HG03066 (cell line): ENCODE results near the gene C2orf78.

Experiments used
- ATAC-seq: cut with Tn5 transposase; IDR thresholded peaks from one replicate; pipeline ENCODE4 v1.9.1; 2021; ENCODE audit warnings: low read depth; ENCODE audit not compliant: unreplicated experiment

The C2orf78 gene

GRCh38 chr2:73837847-73838585 is 54.0 kb downstream of the C2orf78 start:
- ATAC-seq, result no peak

GRCh38 chr2:73838889-73839534 is 55.0 kb downstream of the C2orf78 start:
- ATAC-seq, result no peak

- ATAC-seq, result no peak
Observed at GRCh38 chr2:73839653-73840411, 55.8 kb downstream of the C2orf78 start.

- ATAC-seq, result no peak
Observed at GRCh38 chr2:73841912-73842738, 58.1 kb downstream of the C2orf78 start.

DNA sequence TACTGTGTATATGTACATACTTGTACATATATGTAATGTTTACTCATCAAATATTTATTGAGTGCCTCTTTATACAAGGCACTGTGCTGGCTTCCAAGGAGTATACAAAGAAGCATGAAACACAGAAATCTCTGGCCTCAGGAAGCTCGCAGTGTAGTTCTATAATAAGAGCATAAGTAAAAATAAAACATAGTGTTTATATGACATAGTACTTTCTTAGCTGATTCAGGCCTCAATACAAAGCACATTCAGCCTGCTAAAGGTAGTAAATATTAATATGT is 58.7 kb downstream of the C2orf78 start:
- ATAC-seq, result no peak

DNA sequence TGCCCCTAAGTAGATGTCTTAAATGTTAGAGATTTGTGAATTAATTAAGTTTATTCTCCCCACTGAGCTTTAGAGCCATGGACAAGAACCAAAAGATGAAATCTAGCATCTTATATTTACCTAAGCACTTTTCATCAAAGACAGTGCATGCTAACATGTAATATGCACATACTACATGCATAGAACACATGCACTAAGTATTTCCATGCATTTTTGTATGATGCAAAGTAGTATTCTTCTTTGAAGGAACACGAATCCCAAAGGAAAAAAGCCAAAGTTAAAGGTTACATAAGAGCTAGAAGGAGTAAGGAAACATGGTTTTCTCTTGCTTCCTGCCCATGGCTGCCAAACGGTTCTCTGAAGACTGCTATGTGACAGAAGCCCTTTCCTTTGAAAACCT is 60.1 kb downstream of the C2orf78 start:
- ATAC-seq, result no peak

DNA sequence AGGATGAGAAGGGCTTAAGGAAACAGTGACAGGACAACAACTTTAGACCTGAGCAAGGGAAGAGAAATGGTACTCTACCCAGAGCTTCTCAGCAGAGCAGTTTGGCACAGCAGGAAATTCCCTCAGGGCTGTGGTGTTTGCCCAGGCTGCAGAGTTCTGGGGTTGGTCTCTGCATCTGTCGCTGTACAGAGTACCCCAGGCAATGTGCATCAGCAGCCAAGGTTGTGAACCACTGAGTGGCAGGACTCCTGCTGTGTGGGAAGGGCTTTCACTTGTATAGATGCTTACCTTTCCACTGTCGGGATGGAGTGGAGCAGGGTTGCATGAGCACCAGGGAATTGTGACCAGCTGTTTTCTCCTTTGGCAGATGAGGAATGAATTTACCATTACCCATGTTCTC is 66.0 kb downstream of the C2orf78 start:
- no peak for ATAC-seq

DNA sequence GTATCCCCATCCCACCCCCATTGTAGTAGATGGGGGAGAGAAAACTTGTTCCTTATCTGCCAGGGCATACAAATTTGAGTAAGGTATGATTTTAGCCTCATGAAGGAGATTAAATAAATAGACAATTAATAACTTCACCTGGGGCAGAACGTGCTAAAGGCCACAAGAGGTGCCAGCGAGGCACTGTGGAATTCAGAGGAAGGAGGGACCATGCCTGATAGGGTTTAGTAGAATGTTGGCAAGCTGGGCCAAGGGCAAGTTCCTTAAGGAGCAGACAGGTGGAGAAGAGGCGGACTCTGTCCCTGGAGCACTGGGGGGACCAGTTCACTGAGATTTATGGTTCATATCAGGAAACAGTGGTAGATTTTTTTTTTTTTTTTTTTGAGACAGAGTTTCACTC is 67.3 kb downstream of the C2orf78 start:
- no peak for ATAC-seq

DNA sequence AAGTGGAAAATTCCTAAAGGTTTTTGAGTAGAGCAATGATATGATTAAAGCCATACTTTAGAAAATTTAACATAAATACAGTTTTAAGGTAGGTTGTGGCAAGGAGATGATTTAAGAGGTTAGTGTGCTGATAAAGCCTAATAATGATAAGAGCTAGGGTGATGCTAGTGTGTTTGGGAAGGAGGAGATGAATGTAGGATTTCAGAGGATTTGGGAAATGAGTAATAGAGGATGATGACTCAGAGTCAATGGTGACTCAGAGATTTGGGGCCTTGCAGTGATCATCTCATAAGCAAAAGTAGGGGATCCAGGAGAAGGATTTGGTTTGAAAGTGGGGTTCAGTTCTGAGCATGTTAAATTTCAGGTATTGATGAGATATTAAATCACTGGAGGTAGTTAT is 68.0 kb downstream of the C2orf78 start:
- no peak for ATAC-seq

- no peak for ATAC-seq
Observed at GRCh38 chr2:73855526-73855925, 71.5 kb downstream of the C2orf78 start.

DNA sequence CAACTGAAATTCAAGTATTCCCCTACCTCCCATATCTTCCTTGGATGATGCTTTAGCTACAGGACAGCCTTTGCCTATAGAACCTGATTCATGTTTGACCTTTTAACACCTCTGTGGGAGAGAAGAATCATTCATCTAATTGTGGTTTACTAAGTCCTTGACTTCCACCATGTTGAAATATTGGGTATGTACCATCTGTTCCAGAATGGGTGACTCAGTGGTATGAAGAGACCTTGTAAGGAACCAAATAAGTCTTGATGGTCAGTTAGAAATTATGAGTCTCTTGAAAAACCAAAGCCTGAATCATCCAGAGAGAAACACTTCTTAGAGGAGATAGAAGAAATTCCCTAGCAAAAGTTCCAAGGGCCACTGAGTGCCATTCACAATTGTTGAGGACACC is 72.2 kb downstream of the C2orf78 start:
- no peak for ATAC-seq

GRCh38 chr2:73859721-73860586 is 76.0 kb downstream of the C2orf78 start:
- ATAC-seq, result no peak

DNA sequence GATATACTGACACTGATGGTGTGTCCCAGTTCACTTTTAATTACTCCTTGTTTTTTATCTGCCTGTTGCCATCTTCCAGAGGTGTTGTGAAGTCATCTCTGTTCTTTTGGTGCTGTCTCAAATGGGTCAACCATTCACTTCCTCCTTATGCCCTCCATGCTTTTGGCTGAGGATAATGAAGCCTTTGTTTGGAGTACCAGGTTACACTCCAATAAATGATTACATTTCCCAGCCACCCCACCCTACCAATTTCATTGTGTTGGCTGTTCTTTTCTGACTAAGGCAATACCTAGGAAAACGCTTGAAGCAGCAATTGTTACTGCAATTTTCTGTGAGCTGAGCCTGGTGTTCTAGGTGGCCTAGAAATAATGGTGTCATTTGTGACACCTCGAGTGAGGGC is 79.0 kb downstream of the C2orf78 start:
- no peak for ATAC-seq
